H1 (cell line): Measurements from ENCODE around the gene FMNL2.

Source experiments
- CTCF ChIP-seq, 3 experiments: IDR thresholded peaks; 1 replicate in 2 of 3; 2 replicates in 1 of 3; pipeline versions ENCODE4 v1.5.1 to v1.6.1; 2011; ENCODE audit warnings: low read length in 3 of 3, mild to moderate bottlenecking in 3 of 3, inconsistent platforms in 2 of 3, low read depth in 1 of 3, moderate library complexity in 1 of 3; ENCODE audit not compliant: insufficient read depth in 1 of 3; ENCODE audit errors: control extremely low read depth in 1 of 3
- EP300 ChIP-seq, 2 experiments: IDR thresholded peaks; 1 replicate in 1 of 2; 2 replicates in 1 of 2; pipeline ENCODE4 v1.6.1; 2011 to 2012; ENCODE audit warnings: low read depth in 2 of 2, low read length in 2 of 2, mild to moderate bottlenecking in 2 of 2, borderline replicate concordance in 1 of 2, inconsistent platforms in 1 of 2, moderate library complexity in 1 of 2
- EZH2 ChIP-seq: fragments of 200-600 bp; sonication (generic); IDR thresholded peaks from 2 replicates; pipeline ENCODE4 v1.7.1; 2012; ENCODE audit warnings: low read depth, mild to moderate bottlenecking, moderate library complexity, low read length, inconsistent platforms; ENCODE audit not compliant: severe bottlenecking
- RAD21 ChIP-seq, 2 experiments: IDR thresholded peaks in 1 of 2; conservative IDR thresholded peaks in 1 of 2; 2 replicates each; pipeline ENCODE4 v1.6.1; 2011; ENCODE audit warnings: low read depth in 2 of 2, low read length in 2 of 2, improper control_type of control experiment in 1 of 2, inconsistent platforms in 1 of 2, mild to moderate bottlenecking in 1 of 2, moderate library complexity in 1 of 2
- RNF2 ChIP-seq: fragments of 200-900, 300-1000 bp; sonication (generic); IDR thresholded peaks from 2 replicates; pipeline ENCODE4 v1.7.1; 2016; ENCODE audit warnings: borderline replicate concordance, low read depth, mild to moderate bottlenecking, antibody characterized with exemption, low read length; ENCODE audit not compliant: poor library complexity, severe bottlenecking; ENCODE audit errors: missing control alignments
- RXRA ChIP-seq: IDR thresholded peaks from 2 replicates; pipeline ENCODE4 v1.6.1; 2011; ENCODE audit warnings: low read depth, mild to moderate bottlenecking, low read length, moderate library complexity; ENCODE audit not compliant: insufficient read depth
- SP1 ChIP-seq: IDR thresholded peaks from 2 replicates; pipeline ENCODE4 v1.6.1; 2011; ENCODE audit warnings: low read depth, low read length
- SP2 ChIP-seq: IDR thresholded peaks from 2 replicates; pipeline ENCODE4 v1.6.1; 2012; ENCODE audit warnings: mild to moderate bottlenecking, low read length, inconsistent platforms
- SUZ12 ChIP-seq: fragments of 200-600 bp; sonication (generic); IDR thresholded peaks from 2 replicates; pipeline ENCODE4 v1.6.1; 2012; ENCODE audit warnings: mild to moderate bottlenecking, inconsistent platforms, low read length, moderate library complexity, mixed read lengths
- TBP ChIP-seq: IDR thresholded peaks from 2 replicates; pipeline ENCODE4 v1.6.1; 2011; ENCODE audit warnings: low read depth, low read length, improper control_type of control experiment

DNA sequence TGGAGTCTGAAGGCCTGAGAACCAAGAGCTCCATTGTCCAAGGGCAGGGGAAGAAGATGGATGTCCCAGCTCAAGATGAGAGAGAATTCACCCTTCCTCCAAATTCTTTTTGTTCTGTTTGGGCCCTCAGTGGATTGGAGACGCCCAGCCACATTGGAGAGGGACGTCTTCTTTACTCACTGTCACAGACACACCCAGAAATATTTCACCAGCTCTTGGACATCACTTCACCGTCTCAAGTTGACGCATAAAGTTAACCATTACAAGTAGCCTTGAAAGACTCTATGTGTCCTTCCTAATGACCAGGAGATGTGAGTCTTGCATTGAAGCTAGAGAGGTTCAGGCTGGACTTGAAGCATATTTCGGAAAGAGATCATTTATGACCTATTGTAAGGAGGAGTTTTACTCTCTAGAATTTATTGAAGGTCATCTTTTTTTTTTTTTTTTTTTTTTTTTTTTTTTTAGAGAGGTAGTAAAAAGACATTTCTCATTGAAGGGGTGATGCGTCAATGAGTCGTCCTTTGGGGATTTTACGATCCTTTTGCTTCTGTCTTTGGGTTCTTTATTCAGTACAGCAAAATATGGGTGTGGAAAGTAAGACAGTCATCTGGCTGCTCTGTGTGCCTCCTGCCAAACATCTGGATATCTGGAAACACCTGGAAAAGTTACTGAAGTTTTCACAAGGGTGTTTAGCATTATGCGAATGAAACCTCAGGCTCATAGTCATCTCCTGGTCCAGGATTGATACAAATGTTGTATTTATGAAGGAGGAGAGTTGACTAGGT lies 264.2 kb downstream of the FMNL2 start:
- no peak for TF ChIP-seq CTCF (IDR thresholded peaks at IDR 0.05; ENCODE audit: control extremely low read depth in 1 of 3, insufficient read depth in 1 of 3, low read depth in 1 of 3, low read length in 3 of 3)
- no peak for TF ChIP-seq SUZ12
- no peak for TF ChIP-seq TBP
- TF ChIP-seq RAD21 (IDR thresholded peaks at IDR 0.05 in 1 of 2, conservative IDR thresholded peaks at IDR 0.05 in 1 of 2; ENCODE audit: low read depth in 2 of 2, low read length in 2 of 2) = no peak
- TF ChIP-seq RNF2 = no peak
- no peak for TF ChIP-seq EZH2
- no peak for TF ChIP-seq RXRA
- TF ChIP-seq EP300 (IDR thresholded peaks at IDR 0.05; ENCODE audit: borderline replicate concordance in 1 of 2, low read depth in 2 of 2, low read length in 2 of 2) = no peak
- no peak for TF ChIP-seq SP1
- no peak for TF ChIP-seq SP2
